IMR-90 (cell line): ENCODE results near the gene GNAO1. TPM values are rescaled to one million over a fixed set of nuclear protein-coding genes. Genes with fewer than 3 reads are reported as not detected.

Source experiments
- ATAC-seq: fragments of 200-7000 bp; cut with Tn5 transposase; 2 replicates; pipeline ENCODE4 v1.9.1; 2020; ENCODE audit warnings: low read depth, mild to moderate bottlenecking, moderate library complexity
- BruUV-seq: library from RNA; stranded (reverse); fragments of 400-500 nt; replicated peaks from 2 replicates; lab custom pipeline; 2021; lab: Mats Ljungman, UMichigan
- CTCF ChIA-PET: fragments of 300-600 bp; formaldehyde crosslinking; extraction: SDS; loops from one replicate; lab custom pipeline; 2021; ENCODE audit warnings: antibody characterized with exemption; lab: Yijun Ruan, JAX
- POLR2A ChIA-PET: fragments of 300-600 bp; sonication (Branson Sonifier 250); formaldehyde crosslinking; loops from one replicate; lab custom pipeline; 2022; ENCODE audit warnings: antibody characterized with exemption; ENCODE audit not compliant: unreplicated experiment; lab: Charles Lee
- DNase-seq: peaks from one replicate; pipeline ENCODE4 v3.0.0; 2013
- H2AFZ ChIP-seq: replicated peaks from 2 replicates; pipeline ENCODE3; 2013; ENCODE audit warnings: low read length, mild to moderate bottlenecking; ENCODE audit not compliant: poor library complexity
- H2AK5ac ChIP-seq: 2 replicates; pipeline ENCODE4 v1.6.1; 2013; ENCODE audit warnings: low read depth, low read length, inconsistent platforms
- H2AK9ac ChIP-seq: replicated peaks from 2 replicates; pipeline ENCODE3; 2013; ENCODE audit warnings: mild to moderate bottlenecking, low read depth, low read length, moderate library complexity; ENCODE audit not compliant: poor library complexity
- H2BK120ac ChIP-seq: 2 replicates; pipeline ENCODE4 v1.6.1; 2013; ENCODE audit warnings: low read depth, low read length, inconsistent platforms
- H2BK15ac ChIP-seq: 3 replicates; pipeline ENCODE4 v1.6.1; 2013; ENCODE audit warnings: low read depth, low read length, inconsistent platforms
- H2BK20ac ChIP-seq: 2 replicates; pipeline ENCODE4 v1.6.1; 2013; ENCODE audit warnings: low read depth, mild to moderate bottlenecking, inconsistent platforms, low read length, moderate library complexity
- H2BK5ac ChIP-seq: 2 replicates; pipeline ENCODE4 v1.6.1; 2013; ENCODE audit warnings: mild to moderate bottlenecking, low read depth, low read length, inconsistent platforms; ENCODE audit not compliant: poor library complexity, severe bottlenecking
- H3K14ac ChIP-seq: replicated peaks from 2 replicates; pipeline ENCODE4 v1.6.1; 2013; ENCODE audit warnings: low read depth, low read length, inconsistent platforms
- H3K18ac ChIP-seq: 2 replicates; pipeline ENCODE4 v1.6.1; 2013; ENCODE audit warnings: low read depth, low read length, control low read depth
- H3K23ac ChIP-seq: 2 replicates; pipeline ENCODE4 v1.6.1; 2013; ENCODE audit warnings: low read depth, low read length, inconsistent platforms
- H3K27ac ChIP-seq: 2 replicates; pipeline ENCODE4 v1.5.1; 2013; ENCODE audit warnings: mild to moderate bottlenecking, control low read depth, low read length; ENCODE audit not compliant: insufficient read depth
- H3K27me3 ChIP-seq: 2 replicates; pipeline ENCODE4 v1.6.1; 2013; ENCODE audit warnings: low read length; ENCODE audit not compliant: control insufficient read depth, insufficient read depth
- H3K36me3 ChIP-seq: 2 replicates; pipeline ENCODE4 v1.6.1; 2013; ENCODE audit warnings: low read length, mixed read lengths; ENCODE audit not compliant: control insufficient read depth, insufficient read depth
- H3K4ac ChIP-seq: 2 replicates; pipeline ENCODE4 v1.6.1; 2013; ENCODE audit warnings: low read depth, low read length, inconsistent platforms
- H3K4me1 ChIP-seq: 2 replicates; pipeline ENCODE4 v1.6.1; 2013; ENCODE audit warnings: low read length, mixed read lengths; ENCODE audit not compliant: control insufficient read depth, insufficient read depth
- H3K4me2 ChIP-seq: 2 replicates; pipeline ENCODE4 v1.6.1; 2013; ENCODE audit warnings: low read depth, mild to moderate bottlenecking, control low read depth, low read length, moderate library complexity
- H3K4me3 ChIP-seq: 2 replicates; pipeline ENCODE4 v1.5.1; 2013; ENCODE audit warnings: low read depth, mild to moderate bottlenecking, control low read depth, low read length, moderate library complexity; ENCODE audit not compliant: insufficient read depth
- H3K56ac ChIP-seq: 2 replicates; pipeline ENCODE4 v1.6.1; 2013; ENCODE audit warnings: low read length, inconsistent platforms; ENCODE audit not compliant: insufficient read depth; ENCODE audit errors: extremely low read depth
- H3K79me1 ChIP-seq, 2 experiments: 2 replicates each; pipeline ENCODE4 v1.6.1; 2013; ENCODE audit warnings: low read length in 2 of 2, inconsistent platforms in 1 of 2, low read depth in 1 of 2
- H3K9ac ChIP-seq: 2 replicates; pipeline ENCODE4 v1.6.1; 2013; ENCODE audit warnings: low read depth, low read length, control low read depth
- H3K9me1 ChIP-seq: 2 replicates; pipeline ENCODE4 v1.6.1; 2013; ENCODE audit warnings: low read length, inconsistent platforms; ENCODE audit not compliant: insufficient read depth
- H3K9me3 ChIP-seq: 2 replicates; pipeline ENCODE4 v1.6.1; 2013; ENCODE audit warnings: low read length; ENCODE audit not compliant: control insufficient read depth, insufficient read depth
- H4K20me1 ChIP-seq: 2 replicates; pipeline ENCODE4 v1.6.1; 2013; ENCODE audit warnings: low read length, inconsistent platforms; ENCODE audit not compliant: insufficient read depth
- H4K5ac ChIP-seq: 2 replicates; pipeline ENCODE4 v1.6.1; 2013; ENCODE audit warnings: mild to moderate bottlenecking, low read depth, low read length, control low read depth
- H4K8ac ChIP-seq, 2 experiments: 2 replicates each; pipeline ENCODE4 v1.6.1; 2013; ENCODE audit warnings: low read depth in 2 of 2, low read length in 2 of 2, control low read depth in 1 of 2, inconsistent platforms in 1 of 2
- H4K91ac ChIP-seq: 2 replicates; pipeline ENCODE4 v1.6.1; 2013; ENCODE audit warnings: low read depth, low read length, inconsistent platforms; ENCODE audit not compliant: insufficient read depth
- BHLHE40 ChIP-seq: fragments of 150-350 bp; IDR thresholded peaks from 2 replicates; pipeline ENCODE4 v1.6.1; 2016; ENCODE audit warnings: mild to moderate bottlenecking, low read depth, low read length
- CHD1 ChIP-seq: IDR thresholded peaks from 2 replicates; pipeline ENCODE4 v1.6.1; 2012; ENCODE audit warnings: low read depth, low read length, improper control_type of control experiment
- CTCF ChIP-seq: conservative IDR thresholded peaks from 2 replicates; pipeline ENCODE4 v1.5.1; 2012; ENCODE audit warnings: mild to moderate bottlenecking, low read depth, low read length, improper control_type of control experiment
- FOS ChIP-seq: fragments of 150-350 bp; IDR thresholded peaks from 2 replicates; pipeline ENCODE4 v1.6.1; 2016; ENCODE audit warnings: low read depth, low read length
- MAZ ChIP-seq: IDR thresholded peaks from 2 replicates; pipeline ENCODE4 v1.6.1; 2012; ENCODE audit warnings: low read depth, mild to moderate bottlenecking, low read length, improper control_type of control experiment, moderate library complexity, borderline replicate concordance
- MXI1 ChIP-seq: IDR thresholded peaks from 2 replicates; pipeline ENCODE4 v1.6.1; 2012; ENCODE audit warnings: low read depth, mild to moderate bottlenecking, low read length, moderate library complexity, borderline replicate concordance
- NFE2L2 ChIP-seq: fragments of 150-350 bp; IDR thresholded peaks from 2 replicates; pipeline ENCODE4 v1.6.1; 2016; ENCODE audit warnings: low read depth, mild to moderate bottlenecking, low read length
- POLR2A ChIP-seq: IDR thresholded peaks from 2 replicates; pipeline ENCODE4 v1.6.1; 2012; ENCODE audit warnings: mild to moderate bottlenecking, low read depth, low read length
- RAD21 ChIP-seq: IDR thresholded peaks from 2 replicates; pipeline ENCODE4 v1.6.1; 2012; ENCODE audit warnings: low read length, improper control_type of control experiment
- RCOR1 ChIP-seq: IDR thresholded peaks from 2 replicates; pipeline ENCODE4 v1.6.1; 2012; ENCODE audit warnings: mild to moderate bottlenecking, low read length, improper control_type of control experiment; ENCODE audit not compliant: insufficient replicate concordance
- RFX5 ChIP-seq: IDR thresholded peaks from 2 replicates; pipeline ENCODE4 v1.8.0; 2012; ENCODE audit warnings: low read depth, mild to moderate bottlenecking, low read length, moderate library complexity
- SMC3 ChIP-seq: fragments of 150-350 bp; IDR thresholded peaks from 2 replicates; pipeline ENCODE4 v1.6.1; 2016; ENCODE audit warnings: low read depth, mild to moderate bottlenecking, antibody characterized with exemption, low read length, moderate library complexity
- WGBS, 2 experiments: methylation state at CpG; one replicate each; pipeline versions ENCODE4 v1.1.5 to v1.1.7; 2013; ENCODE audit warnings: missing lambda C conversion rate in 2 of 2; ENCODE audit not compliant: insufficient read length in 1 of 2; ENCODE audit errors: extremely low coverage in 2 of 2; 5-methylcytosine and 5-hydroxymethylcytosine counted together
- dilution Hi-C: fragments of 300-500 bp; cut with HindIII; formaldehyde crosslinking; loops from one replicate; pipeline ENCODE4 v1.14.3; 2018; ENCODE audit warnings: low sequenced_read_pairs; ENCODE audit not compliant: unreplicated experiment
- in situ Hi-C: fragments of 300-500 bp; cut with MboI; formaldehyde crosslinking; loops from 3 replicates; pipeline ENCODE4 v1.14.3; 2019; ENCODE audit warnings: low sequenced_read_pairs, inconsistent platforms, mixed read lengths
- intact Hi-C: fragments of 100-400 bp; cut with micrococcal nuclease; formaldehyde crosslinking; loops from 2 replicates; pipeline ENCODE4 v1.10.0; 2022
- polyA plus RNA-seq, 3 experiments: library from polyadenylated mRNA; depleted of rRNA; stranded (reverse); fragments of >200 nt; gene quantifications; 2 replicates each; pipeline ENCODE4 v1.2.3, GENCODE V29; 2012; ENCODE audit warnings: low replicate concordance in 1 of 3
- total RNA-seq: library from RNA; depleted of rRNA; stranded (reverse); fragments of >200 nt; gene quantifications from 2 replicates; pipeline ENCODE4 v1.2.3, GENCODE V29; 2012
- TF ChIP-seq, protein P1 (sequence below): fragments of 150-350 bp; IDR thresholded peaks from 2 replicates; pipeline ENCODE4 v1.6.1; 2017; ENCODE audit warnings: mild to moderate bottlenecking, antibody characterized with exemption, low read length, low read depth
- TF ChIP-seq, protein P2 (sequence below): fragments of 150-350 bp; IDR thresholded peaks from 2 replicates; pipeline ENCODE4 v1.6.1; 2016; ENCODE audit warnings: low read depth, mild to moderate bottlenecking, low read length, moderate library complexity, borderline replicate concordance

GNAO1 gene
- total and polyA plus RNA-seq, 2 of the 4 experiments (the other 2 are of a cell fraction): under 0.01 to 0.07 TPM

- Histone ChIP-seq H2AK5ac (no peak overlapping the region), H2AFZ (no peak overlapping the region), H3K9me3 (no peaks in the 10 kb centered on the region), H4K91ac (no peak overlapping the region), H3K4me1 (no peaks in the 10 kb centered on the region), H3K4me2 (no peak overlapping the region), H3K14ac (no peak overlapping the region), H3K4ac (no peak overlapping the region), H3K18ac (no peak overlapping the region), H3K4me3 (no peak overlapping the region), H2BK5ac (no peak overlapping the region), H3K79me1 (no peaks in the 10 kb centered on the region), H4K8ac (no peak overlapping the region), H3K56ac (no peak overlapping the region), H4K5ac (no peak overlapping the region), H4K20me1 (no peaks in the 10 kb centered on the region), H3K9me1 (no peaks in the 10 kb centered on the region; the same call in 1 of the 2 replicates), H3K9ac (no peak overlapping the region), H2BK120ac (no peak overlapping the region), H2AK9ac (no peak overlapping the region), H3K27me3 (peaks cover 5% of the 10 kb centered on the region; the same call in 1 of the 2 replicates), H3K36me3 (no peaks in the 10 kb centered on the region), H3K23ac (no peak overlapping the region), H2BK15ac (no peak overlapping the region), H3K27ac (no peak overlapping the region), H2BK20ac (no peak overlapping the region)
- WGBS, 2 experiments: 91% methylated on average over 9 of the region's 22 CpGs; no CpG with 5 or more reads in 1 of the 2 experiments
- intact Hi-C loops: loop anchor here (10.0 kb wide), 1 partner anchor 254 kb away; the partner anchor contains the start of gene MT2A
- DNase-seq: no peak
- no TSS peak for BruUV-seq
- POLR2A ChIA-PET: no interaction called here
- in situ Hi-C loops: loop anchor here (25.0 kb wide), 1 partner anchor 863 kb away; the partner anchor contains the start of gene MMP2
- CTCF ChIA-PET: no interaction called here
- ATAC-seq: no peak
- dilution Hi-C loops: no loop called here
- no peak for TF ChIP-seq SMC3
- TF ChIP-seq, protein P1, sequence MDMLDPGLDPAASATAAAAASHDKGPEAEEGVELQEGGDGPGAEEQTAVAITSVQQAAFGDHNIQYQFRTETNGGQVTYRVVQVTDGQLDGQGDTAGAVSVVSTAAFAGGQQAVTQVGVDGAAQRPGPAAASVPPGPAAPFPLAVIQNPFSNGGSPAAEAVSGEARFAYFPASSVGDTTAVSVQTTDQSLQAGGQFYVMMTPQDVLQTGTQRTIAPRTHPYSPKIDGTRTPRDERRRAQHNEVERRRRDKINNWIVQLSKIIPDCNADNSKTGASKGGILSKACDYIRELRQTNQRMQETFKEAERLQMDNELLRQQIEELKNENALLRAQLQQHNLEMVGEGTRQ: no peak
- no peak for TF ChIP-seq RAD21
- TF ChIP-seq FOS: no peak
- TF ChIP-seq RCOR1: no peak
- TF ChIP-seq CHD1: no peak
- no peak for TF ChIP-seq NFE2L2
- TF ChIP-seq, protein P2, sequence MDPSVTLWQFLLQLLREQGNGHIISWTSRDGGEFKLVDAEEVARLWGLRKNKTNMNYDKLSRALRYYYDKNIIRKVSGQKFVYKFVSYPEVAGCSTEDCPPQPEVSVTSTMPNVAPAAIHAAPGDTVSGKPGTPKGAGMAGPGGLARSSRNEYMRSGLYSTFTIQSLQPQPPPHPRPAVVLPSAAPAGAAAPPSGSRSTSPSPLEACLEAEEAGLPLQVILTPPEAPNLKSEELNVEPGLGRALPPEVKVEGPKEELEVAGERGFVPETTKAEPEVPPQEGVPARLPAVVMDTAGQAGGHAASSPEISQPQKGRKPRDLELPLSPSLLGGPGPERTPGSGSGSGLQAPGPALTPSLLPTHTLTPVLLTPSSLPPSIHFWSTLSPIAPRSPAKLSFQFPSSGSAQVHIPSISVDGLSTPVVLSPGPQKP: no peak
- TF ChIP-seq CTCF: no peak
- TF ChIP-seq MAZ: no peak
- TF ChIP-seq POLR2A: no peak
- no peak for TF ChIP-seq BHLHE40
- TF ChIP-seq MXI1: no peak
- TF ChIP-seq RFX5: no peak
These were observed 159.5 kb downstream of the GNAO1 start for GRCh38 chr16:56350491-56351405.
